Stimulated activated CD8-positive, alpha-beta memory T cell treated with anti-CD3 and anti-CD28 coated beads, Interleukin-15, amount 100 ng/mL, for 1 hour (primary cell): ENCODE measurements around the gene HGS.
"Not testable (repeated sequence)": the region's sequence is repeated elsewhere in the genome, so short reads cannot be mapped to it uniquely, and the experiment has no call there.

Experiments
- DNase-seq: peaks from one replicate; pipeline ENCODE4 v3.0.0-alpha.2; 2020; ENCODE audit warnings: low read depth

HGS gene

GRCh38 chr17:81719410-81720266 lies 35.8 kb downstream of the HGS start:
- no peak for DNase-seq

- DNase-seq, result no peak
These were observed 36.7 kb downstream of the HGS start for GRCh38 chr17:81720267-81721071.

- DNase-seq, result no peak
These were observed 38.6 kb downstream of the HGS start for GRCh38 chr17:81722184-81723120.

DNA sequence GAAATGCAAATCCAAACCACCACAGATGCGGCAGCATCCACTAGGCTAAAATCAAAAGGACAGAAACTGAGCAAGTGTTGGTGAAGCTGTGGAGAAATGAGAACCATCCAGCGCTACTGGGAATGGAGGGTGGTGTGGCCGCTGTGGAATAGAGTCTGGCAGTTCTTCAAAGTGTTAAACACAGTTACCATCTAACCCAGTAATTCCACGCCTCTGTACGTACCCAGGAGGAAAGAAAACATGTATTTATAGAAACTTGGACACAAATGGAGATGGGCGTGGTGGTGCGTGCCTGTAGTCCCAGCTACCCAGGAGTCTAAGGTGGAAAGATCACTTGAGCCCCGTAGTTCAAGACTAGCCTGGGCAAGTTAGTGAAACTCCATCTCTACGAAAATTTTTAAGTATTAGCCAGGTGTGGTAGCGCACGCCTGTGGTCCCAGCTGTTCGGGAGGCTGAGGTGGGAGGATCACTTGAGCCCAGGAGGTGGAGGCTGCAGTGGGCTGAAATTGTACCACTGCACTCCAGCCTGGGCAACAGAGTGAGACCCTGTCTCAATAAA lies 39.9 kb downstream of the HGS start:
- no peak for DNase-seq

- no peak for DNase-seq
These were observed 41.6 kb downstream of the HGS start for GRCh38 chr17:81725439-81725838.

- DNase-seq, result no peak
These were observed 42.2 kb downstream of the HGS start for GRCh38 chr17:81726004-81726403.

DNA sequence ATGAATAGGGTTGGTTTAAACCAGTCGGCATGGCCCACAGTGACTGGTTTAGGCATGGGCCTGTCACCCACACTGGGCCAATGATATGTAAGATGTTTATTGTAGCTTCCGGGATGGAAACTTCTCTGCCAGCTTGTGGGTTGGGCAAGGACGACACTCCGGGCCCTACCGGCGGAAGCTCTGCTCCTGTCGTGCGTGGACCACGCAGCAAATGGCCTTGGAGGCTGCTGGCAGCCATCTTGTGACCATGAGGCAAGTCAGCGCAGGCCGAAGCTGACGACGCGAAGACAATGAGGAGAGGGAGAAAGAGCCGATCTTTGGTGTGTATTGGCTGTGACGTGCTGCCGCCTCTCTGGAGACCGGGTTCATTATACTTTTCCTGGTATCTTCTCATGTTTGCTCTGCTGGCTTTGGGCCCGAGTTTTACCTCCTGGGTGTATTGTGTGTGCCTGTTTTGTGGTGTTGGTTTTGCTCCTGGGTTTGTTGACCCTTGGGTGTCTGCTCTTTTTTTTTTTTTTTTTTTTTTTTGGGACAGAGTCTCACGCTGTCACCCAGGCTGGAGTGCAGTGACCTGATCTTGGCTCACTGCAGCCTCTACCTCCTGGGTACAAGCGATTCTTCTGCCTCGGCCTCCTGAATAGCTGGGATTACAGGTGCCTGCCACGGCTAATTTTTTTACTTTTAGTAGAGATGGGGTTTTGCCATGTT lies 43.7 kb downstream of the HGS start:
- no peak for DNase-seq

DNA sequence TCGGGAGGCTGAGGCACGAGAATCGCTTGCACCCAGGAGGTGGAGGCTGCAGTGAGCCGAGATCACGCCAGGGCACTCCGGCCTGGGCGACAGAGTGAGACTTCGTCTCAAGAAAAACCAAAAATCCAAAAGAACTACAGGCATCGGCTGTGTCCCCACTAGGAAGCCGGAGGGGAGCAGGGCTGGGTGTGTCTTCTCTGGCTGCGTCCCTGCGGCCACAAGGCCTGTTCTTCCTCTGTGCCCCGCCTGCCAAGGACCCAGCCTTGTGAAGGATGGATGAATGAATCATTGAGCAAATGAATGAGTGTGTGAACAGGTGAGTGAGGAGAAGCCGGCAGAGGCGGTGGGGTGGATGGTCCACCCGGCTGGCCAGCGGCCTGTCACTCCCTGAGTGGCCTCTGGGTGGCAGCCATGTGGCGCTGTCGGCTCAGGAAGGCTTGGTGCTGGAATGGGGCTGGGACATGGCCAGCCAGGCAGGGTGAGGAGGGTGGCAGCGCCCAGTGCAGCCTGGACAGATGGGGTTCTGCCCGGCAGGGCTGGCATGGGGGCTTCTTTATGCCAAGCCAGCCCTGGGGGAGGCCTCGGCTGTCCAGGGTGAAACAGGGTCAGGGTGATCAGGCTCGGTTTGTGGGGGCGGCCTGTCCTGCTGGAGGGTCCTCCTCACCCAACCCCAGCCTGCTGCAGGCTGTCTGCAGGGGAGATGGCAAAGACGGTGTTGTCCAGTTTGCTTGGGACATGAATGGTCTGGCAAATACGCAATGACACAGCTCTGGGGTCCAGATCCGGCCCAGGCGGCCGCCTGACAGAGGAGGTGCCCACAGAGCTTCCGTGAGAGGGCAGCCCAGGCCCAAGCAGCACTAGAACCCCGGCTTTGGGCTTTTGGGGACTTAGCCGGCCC lies 49.9 kb downstream of the HGS start:
- DNase-seq, result peak; percentile 35

- DNase-seq, result no peak
These were observed 50.8 kb downstream of the HGS start for GRCh38 chr17:81734405-81735263.

GRCh38 chr17:81735264-81736102 lies 51.7 kb downstream of the HGS start:
- DNase-seq, result no peak

DNA sequence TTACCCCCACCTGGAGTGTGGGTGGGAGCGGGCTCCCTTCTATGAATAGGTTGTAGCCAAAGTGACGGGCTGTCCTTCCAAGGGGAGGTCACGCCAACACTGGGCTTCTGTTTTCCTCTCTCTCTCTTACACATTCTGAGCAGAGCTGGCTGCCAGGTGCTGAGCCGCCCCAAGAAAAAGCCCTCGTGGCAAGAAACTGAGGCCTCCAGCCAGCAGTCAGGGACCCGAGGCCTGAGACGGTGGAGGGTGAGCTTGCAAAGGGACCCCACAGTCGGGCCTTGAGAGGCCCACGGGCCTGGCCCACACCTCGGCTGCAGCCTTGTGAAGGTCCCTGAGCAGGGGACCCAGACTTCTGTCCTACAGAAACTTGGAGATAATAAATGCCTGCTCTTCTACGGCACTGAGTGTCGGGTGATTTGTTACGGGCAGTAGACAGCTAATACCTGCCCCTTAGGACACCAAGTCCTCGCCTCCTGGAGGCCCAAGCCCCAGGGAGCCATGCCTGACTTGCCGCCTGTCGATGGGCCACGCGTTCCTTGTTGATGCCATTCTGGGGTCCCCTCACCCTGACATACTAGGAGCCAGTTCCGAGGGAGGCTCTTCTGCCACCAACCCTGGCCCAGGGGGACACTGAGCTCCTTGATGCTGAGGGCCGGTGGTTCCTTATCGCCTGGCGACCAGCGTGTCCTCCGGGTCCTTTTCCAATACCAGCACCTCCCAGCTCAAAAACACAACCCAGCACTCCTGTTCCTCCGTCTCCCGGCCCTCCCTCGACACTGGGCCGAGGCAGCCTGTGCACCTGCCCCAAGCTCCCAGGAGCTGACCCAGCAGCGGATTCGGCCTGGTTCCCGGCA lies 54.4 kb downstream of the HGS start:
- DNase-seq, result no peak

DNA sequence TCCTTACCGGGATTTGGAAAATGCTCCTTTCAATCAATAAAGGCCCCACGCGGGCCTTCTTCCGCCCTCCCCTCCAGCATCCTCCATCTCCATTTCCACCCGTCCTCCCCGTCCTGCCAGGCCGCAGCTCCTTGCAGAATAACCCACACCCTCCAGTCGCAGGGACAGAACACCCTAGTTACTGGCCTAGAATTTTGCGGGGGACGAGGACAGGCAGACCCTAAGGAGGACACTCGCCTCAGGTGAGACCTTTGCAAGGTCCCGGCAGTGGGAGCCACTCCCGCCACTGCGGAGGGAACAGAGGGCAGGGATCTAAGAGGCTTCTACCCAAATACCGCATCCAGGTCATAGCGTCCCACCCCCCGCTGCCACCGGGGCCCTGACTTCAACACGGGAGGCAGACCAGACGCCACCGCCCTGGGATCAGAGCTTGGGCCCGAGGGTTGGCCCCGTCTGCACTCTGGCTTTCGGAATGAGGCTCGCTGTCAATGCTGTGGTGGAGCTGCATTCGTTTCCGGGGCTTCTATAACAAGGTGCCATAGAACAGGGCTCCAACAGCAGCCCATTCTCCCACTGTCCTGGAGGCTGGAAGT lies 55.1 kb downstream of the HGS start:
- no peak for DNase-seq

DNA sequence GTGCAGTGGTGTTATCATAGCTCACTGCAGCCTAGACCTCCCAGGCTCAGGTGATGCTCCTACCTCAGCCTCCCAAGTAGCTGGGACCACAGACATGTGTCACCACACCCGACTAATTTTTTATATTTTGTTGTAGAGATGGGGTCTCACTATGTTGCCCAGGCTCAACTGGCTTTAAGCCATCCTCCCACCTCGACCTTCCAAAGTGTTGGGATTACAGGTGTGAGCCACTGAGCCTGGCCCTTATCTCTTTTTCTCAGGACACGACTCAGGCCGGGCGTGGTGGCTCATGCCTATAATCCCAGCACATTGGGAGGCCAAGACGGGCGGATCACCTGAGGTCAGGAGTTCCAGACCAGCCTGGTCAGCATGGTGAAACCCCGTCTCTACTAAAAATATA lies 55.8 kb downstream of the HGS start:
- not testable (repeated sequence) for DNase-seq

- no peak for DNase-seq
These were observed 56.7 kb downstream of the HGS start for GRCh38 chr17:81740395-81740961.

- DNase-seq, result no peak
These were observed 57.3 kb downstream of the HGS start for GRCh38 chr17:81741049-81741593.
